GM21825 (cell line): ENCODE measurements around the gene SBF2.
A peak's percentile ranks its signal among the peaks of the same experiment; 100 is the strongest.
"Not testable (repeated sequence)": the region's sequence is repeated elsewhere in the genome, so short reads cannot be mapped to it uniquely, and the experiment has no call there.

Experiments
- ATAC-seq: cut with Tn5 transposase; IDR thresholded peaks from one replicate; pipeline ENCODE4 v1.9.1; 2021; ENCODE audit warnings: mild to moderate bottlenecking, moderate library complexity; ENCODE audit not compliant: unreplicated experiment

The SBF2 gene

DNA sequence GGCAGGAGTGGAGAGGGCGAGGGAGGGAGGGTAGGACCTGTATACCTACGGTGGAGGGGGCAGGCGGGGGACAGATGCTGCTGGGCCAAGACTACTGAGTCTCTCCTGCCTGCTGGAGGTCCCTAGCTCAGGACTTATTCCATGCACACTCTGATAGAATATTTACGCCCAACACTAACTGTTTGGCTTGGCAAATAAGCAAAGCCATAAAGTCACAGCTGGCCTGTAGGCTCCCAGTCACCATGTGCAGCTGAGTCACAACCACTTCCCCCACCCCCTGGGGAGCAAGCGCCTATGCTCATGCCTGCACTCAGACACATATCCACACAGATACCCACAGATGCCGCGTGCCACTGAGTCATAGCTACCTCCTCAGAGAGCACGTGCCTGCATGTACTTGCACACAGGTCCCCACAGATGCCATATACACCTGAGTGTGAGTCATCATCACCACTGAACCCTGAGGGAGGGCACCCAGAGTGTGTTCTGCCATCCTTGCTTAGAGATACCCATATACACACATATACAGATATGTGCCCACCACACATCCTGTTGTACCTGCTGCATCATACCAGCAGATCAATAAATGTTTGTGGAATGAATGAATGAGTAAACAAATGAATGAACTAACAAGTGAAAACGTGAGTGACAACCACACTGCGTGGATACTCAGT is 534.4 kb downstream of the SBF2 start:
- ATAC-seq = peak; percentile 44

DNA sequence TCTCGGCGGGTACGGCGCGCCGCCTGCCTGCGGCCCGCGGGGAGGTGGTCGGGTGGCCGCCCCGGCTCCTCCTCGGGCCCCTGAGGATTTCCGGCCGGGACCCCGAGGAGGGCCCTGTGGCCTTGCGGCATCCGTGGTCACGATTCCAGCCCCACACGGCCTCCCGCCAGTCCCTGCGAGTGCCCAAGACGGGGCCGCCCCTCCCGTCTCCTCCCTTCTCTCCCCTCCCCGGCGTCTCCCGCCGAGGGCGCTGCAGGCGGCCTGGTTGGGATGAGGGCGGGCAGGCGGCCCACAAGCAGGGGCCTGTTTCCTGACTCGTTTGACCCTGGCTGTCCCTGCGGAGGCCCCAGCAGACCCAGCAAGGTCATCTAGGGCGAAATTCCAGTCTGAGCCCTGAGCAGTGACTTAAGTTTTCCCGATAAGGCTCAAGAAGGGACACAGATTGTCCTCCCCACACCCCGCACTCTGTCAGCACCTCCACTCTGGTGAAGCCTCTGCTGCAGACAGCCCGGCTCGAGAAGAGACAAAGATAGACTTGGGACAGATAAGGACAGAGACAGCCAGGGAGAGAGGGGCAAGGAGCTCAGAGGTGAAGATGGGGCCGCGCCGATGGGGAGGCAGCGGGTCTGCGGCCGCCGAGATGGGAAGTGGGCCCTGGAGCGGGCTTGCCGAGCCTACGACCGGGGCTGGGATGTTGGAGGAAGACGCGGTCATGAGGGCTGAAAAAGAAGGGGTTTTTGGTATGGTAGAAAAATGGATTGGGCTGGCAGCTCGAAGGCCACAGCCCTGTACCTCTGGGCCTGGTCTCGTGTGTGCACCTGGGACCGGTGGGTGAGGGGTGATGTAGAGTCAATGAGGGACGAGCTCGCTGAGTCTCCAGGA is 535.1 kb downstream of the SBF2 start:
- ATAC-seq = peak; percentile 33

GRCh38 chr11:9757809-9758636 is 536.0 kb downstream of the SBF2 start:
- ATAC-seq = peak; percentile 55

DNA sequence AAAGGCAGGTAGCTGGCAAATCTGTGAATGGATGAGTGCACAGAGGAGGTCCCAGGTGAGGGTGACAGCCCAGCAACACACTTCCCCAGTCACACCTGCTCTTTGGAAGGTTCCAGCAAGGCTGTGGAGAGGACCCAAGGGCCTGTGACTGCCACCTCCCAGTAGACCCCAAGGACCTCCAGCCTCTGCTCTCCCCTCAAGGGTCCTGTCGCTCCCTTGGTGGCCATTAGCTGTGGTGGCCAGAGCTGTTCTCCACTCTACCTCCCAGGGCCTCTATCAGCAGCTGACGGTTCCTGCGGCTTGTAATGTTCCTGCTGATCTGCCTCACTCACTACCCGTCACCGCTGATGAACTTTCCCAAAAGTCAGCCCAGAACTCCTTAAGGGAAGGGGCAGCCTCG is 537.1 kb downstream of the SBF2 start:
- ATAC-seq = no peak

DNA sequence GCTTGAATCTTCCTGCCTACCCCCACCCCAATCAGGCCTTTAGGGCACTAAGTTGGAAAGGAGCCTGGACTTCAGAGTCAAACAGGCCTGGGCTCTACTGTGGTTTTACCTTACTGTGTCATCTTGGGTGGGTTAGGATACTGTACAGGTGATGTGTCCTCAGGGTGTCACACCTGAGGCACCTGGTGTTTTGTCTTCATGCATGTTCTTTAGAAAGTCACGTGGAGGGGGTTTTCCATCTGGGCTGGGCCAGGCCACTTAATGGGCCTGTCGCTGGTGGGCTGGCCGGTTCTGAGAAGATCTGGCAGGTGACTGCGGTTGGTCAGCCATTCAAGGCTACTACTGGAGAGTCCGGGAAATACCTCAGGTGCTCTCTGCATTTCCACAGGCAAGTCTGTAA is 537.6 kb downstream of the SBF2 start:
- ATAC-seq = no peak

- ATAC-seq = no peak
Observed at GRCh38 chr11:9755561-9756185, 538.3 kb downstream of the SBF2 start.

DNA sequence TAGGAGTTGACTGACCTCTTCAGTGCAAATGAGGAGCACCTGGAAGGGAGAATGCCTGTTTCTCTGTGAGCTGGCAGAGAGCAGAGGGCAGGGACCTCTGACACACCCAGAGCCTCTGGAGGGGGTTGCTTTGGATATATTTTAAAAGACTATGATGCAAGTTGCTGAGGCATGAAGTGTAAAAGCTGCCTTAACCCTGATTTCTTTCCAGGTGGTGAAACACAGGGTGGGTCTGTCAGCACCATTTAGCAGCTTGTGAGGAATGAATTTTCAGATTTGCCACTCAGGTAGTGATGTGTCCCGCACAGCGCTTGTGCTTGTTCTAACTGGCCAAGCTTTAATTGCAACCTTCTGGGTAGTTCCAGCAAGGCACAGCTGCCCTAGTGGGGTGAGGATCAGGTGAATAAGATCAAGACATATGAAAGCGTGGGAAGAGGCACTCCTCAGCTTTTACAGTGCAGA is 540.0 kb downstream of the SBF2 start:
- no peak for ATAC-seq

- ATAC-seq = no peak
Observed at GRCh38 chr11:9753021-9753420, 541.0 kb downstream of the SBF2 start.

DNA sequence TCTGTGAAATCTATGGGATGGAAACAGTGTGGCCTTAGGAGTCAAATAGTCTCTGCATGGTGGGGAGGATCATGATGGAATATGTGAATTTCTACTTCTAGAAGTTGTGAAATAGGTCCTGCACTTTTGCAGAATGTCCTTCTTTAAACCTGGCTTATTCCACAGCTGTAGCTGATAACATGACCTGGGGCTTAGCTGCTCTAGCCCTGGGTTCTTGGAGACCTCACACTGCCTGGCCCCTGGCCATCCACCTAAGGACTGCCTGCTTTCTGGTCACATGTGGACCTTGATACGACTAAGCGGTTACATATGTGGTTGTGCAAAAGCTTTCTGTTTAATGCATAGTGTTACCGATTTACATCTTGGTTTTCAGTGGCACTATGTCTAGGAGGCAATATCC is 541.9 kb downstream of the SBF2 start:
- no peak for ATAC-seq

- ATAC-seq = no peak
Observed at GRCh38 chr11:9750551-9750950, 543.5 kb downstream of the SBF2 start.

- peak; percentile 44 for ATAC-seq
Observed at GRCh38 chr11:9748361-9748970, 545.6 kb downstream of the SBF2 start.

GRCh38 chr11:9747828-9748227 is 546.2 kb downstream of the SBF2 start:
- ATAC-seq = no peak

- no peak for ATAC-seq
Observed at GRCh38 chr11:9747229-9747628, 546.8 kb downstream of the SBF2 start.

DNA sequence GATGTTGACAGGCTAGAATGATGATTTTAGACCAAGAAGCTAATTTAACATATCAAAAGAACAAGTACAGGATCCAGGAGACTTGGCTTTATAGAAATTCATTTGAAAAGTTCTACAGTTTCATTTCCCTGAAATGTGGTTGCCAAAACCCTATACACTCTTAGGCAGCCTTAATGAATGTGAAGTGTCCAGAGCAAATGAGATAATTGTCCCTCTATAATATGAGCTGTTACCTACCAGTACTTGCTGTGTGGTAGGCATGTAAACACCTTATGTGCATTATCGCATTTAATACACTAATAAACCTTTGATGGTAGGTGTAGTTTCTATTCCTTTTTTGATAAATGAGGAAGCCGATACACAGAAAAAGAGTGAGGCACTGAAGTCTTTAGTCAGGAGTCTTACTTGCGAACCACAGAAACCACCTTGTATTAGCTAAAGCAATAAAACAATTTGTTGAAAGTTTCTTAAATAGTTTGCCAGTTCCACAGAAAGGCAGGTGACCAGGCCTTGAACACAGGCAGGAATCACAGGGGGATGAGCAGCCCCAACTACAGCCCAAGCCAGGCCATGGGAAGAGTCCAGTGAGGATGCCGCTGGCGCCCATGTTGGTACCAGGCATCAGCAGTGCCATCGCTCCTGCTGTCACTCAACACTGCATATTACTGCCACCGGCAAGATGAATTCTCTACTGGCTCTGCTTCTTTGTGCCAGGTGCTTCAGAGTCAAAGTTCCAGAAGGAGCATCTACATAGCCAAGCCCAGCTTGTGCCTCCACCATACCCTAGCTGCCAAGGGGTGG is 548.4 kb downstream of the SBF2 start:
- ATAC-seq = peak; percentile 48

DNA sequence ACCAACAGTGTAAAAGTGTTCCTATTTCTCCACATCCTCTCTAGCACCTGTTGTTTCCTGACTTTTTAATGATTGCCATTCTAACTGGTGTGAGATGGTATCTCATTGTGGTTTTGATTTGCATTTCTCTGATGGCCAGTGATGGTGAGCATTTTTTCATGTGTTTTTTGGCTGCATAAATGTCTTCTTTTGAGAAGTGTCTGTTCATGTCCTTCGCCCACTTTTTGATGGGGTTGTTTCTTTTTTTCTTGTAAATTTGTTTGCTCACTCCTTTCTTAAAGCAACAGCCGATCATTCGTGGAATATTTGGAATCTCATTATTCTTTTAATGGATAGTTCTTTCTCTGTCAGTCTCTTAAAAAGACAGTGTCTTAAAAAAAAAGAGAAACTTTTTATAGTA is 550.5 kb downstream of the SBF2 start:
- ATAC-seq = not testable (repeated sequence)

GRCh38 chr11:9741260-9741659 is 552.8 kb downstream of the SBF2 start:
- no peak for ATAC-seq

- no peak for ATAC-seq
Observed at GRCh38 chr11:9740202-9740883, 553.7 kb downstream of the SBF2 start.

GRCh38 chr11:9739123-9739900 is 554.7 kb downstream of the SBF2 start:
- peak; percentile 65 for ATAC-seq
